Esophagus muscularis mucosa (tissue), 4 donors: ENCODE measurements around the gene NHSL1. TPM values are rescaled to one million over a fixed set of nuclear protein-coding genes. Genes with fewer than 3 reads are reported as not detected.
A peak's percentile ranks its signal among the peaks of the same experiment; 100 is the strongest.

Experiments
- DNase-seq: peaks from one replicate; pipeline ENCODE4 v3.0.0-alpha.2; 2017; ENCODE audit errors: extremely low spot score
- H3K27ac ChIP-seq, 4 donors: fragments of 200-600 bp; sonication (generic); replicated peaks in 1 of 4; 1 replicate in 3 of 4; 2 replicates in 1 of 4; pipeline ENCODE4 v1.5.1; 2016 to 2019; ENCODE audit warnings: mild to moderate bottlenecking in 1 of 4
- H3K27me3 ChIP-seq, 4 donors: fragments of 200-600 bp; sonication (generic); one replicate each; pipeline versions ENCODE4 v1.5.1 to v1.6.0; 2016 to 2019
- H3K36me3 ChIP-seq, 4 donors: fragments of 200-600 bp; sonication (generic); one replicate each; pipeline ENCODE4 v1.5.1; 2016 to 2019
- H3K4me1 ChIP-seq, 4 donors: fragments of 200-600 bp; sonication (generic); one replicate each; pipeline ENCODE4 v1.5.1; 2016 to 2019
- H3K4me3 ChIP-seq, 4 donors: fragments of 200-600 bp; sonication (generic); 1 replicate in 2 of 4; 2 replicates in 2 of 4; pipeline ENCODE4 v1.5.1; 2016 to 2019; ENCODE audit warnings: mild to moderate bottlenecking in 4 of 4, moderate library complexity in 1 of 4
- H3K9me3 ChIP-seq, 4 donors: fragments of 200-600 bp; sonication (generic); 1 replicate in 3 of 4; 2 replicates in 1 of 4; pipeline ENCODE4 v1.5.1; 2016 to 2019
- EP300 ChIP-seq: sonication (generic); formaldehyde crosslinking; IDR thresholded peaks from one replicate; pipeline ENCODE4 v1.6.1; 2017; ENCODE audit warnings: antibody characterized with exemption
- POLR2A ChIP-seq: fragments of 450-650 bp; IDR thresholded peaks from one replicate; pipeline ENCODE4 v1.6.1; 2017; ENCODE audit warnings: antibody characterized with exemption, moderate library complexity, mild to moderate bottlenecking, low read depth
- POLR2AphosphoS5 ChIP-seq, 2 donors: sonication (generic); formaldehyde crosslinking; IDR thresholded peaks; one replicate each; pipeline ENCODE4 v1.6.1; 2017; ENCODE audit warnings: antibody characterized with exemption in 2 of 2
- WGBS: methylation state at CpG from one replicate; pipeline ENCODE4 v1.1.5; 2018; 5-methylcytosine and 5-hydroxymethylcytosine counted together
- intact Hi-C: fragments of 100-400 bp; cut with DNase I; formaldehyde crosslinking; loops from one replicate; pipeline ENCODE4 v1.15.1; 2023
- total RNA-seq, 4 donors: library from RNA; depleted of rRNA; stranded (reverse); fragments of >200 nt; gene quantifications; one replicate each; pipeline versions ENCODE4 v1.1.0 to v1.2.1, GENCODE V29; 2016
- TF ChIP-seq, protein P1 (sequence below), 3 experiments: fragments of 200-600 bp in 2 of 3; fragments of 450-650 bp in 1 of 3; sonication (generic) in 2 of 3; IDR thresholded peaks; one replicate each; pipeline ENCODE4 v1.5.1; 2017 to 2019; ENCODE audit warnings: antibody characterized with exemption in 3 of 3, mild to moderate bottlenecking in 2 of 3, moderate library complexity in 1 of 3

NHSL1 gene
- total RNA-seq, 4 donors from 2014 or later, result 8.6 to 15.6 (median 11.7) TPM

DNA sequence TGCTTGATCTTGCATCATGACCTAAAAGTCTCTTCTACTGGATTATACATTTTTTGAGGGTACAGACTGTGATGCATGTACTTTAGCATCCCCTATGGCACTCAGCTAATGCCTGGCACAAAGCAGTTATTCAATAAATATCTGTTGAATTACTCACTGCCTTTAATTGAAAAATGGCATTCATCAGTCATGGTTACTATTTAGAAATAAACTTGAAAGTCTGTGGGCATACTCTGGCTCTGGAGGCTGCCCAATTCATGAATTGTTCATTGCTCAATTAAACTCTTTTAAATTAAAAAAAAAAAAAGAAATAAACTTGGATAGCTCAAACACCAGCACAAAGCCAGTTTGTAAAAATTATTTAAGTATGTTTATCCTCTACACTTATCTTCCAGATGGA, 55.3 kb downstream of the NHSL1 start:
- Histone ChIP-seq H3K4me1 (no peaks in the 10 kb centered on the region), H3K27ac (no peak overlapping the region), H3K27me3 (no peaks in the 10 kb centered on the region), H3K9me3 (no peaks in the 10 kb centered on the region), H3K36me3 (peaks cover 0 to 5% (median 2%) of the 10 kb centered on the region in 4 donors), H3K4me3 (no peak overlapping the region)
- TF ChIP-seq, protein P1, sequence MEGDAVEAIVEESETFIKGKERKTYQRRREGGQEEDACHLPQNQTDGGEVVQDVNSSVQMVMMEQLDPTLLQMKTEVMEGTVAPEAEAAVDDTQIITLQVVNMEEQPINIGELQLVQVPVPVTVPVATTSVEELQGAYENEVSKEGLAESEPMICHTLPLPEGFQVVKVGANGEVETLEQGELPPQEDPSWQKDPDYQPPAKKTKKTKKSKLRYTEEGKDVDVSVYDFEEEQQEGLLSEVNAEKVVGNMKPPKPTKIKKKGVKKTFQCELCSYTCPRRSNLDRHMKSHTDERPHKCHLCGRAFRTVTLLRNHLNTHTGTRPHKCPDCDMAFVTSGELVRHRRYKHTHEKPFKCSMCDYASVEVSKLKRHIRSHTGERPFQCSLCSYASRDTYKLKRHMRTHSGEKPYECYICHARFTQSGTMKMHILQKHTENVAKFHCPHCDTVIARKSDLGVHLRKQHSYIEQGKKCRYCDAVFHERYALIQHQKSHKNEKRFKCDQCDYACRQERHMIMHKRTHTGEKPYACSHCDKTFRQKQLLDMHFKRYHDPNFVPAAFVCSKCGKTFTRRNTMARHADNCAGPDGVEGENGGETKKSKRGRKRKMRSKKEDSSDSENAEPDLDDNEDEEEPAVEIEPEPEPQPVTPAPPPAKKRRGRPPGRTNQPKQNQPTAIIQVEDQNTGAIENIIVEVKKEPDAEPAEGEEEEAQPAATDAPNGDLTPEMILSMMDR (IDR thresholded peaks at IDR 0.05), result no peak
- TF ChIP-seq EP300 (no peak), POLR2A (no peak), POLR2AphosphoS5 (IDR thresholded peaks at IDR 0.05) (no peak)
- intact Hi-C loops, result no loop called here
- peak; percentile 5 for DNase-seq

DNA sequence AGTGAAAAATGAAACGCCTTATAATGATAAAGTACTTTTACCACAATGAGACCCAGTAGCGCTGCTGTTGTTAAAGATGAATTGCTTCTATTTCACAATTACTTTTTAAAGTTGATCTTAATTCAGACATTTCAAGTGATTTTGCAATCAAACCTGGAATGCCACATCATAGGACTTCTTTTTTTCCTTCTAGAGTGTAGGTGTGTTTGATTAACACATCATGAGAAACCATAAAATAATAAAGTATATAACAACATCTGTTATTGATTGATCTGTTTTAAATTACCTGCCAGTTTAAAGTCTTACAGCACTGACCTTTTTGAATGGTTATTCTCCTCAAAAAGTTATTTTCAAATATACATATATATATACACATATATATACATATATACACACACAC, 56.6 kb downstream of the NHSL1 start:
- intact Hi-C loops, result no loop called here
- whole genome bisulfite sequencing, result 89% methylated on average over 2 of the region's 2 CpGs
- TF ChIP-seq EP300 (no peak), POLR2A (no peak), POLR2AphosphoS5 (IDR thresholded peaks at IDR 0.05) (no peak)
- TF ChIP-seq, protein P1 (IDR thresholded peaks at IDR 0.05), result no peak

DNA sequence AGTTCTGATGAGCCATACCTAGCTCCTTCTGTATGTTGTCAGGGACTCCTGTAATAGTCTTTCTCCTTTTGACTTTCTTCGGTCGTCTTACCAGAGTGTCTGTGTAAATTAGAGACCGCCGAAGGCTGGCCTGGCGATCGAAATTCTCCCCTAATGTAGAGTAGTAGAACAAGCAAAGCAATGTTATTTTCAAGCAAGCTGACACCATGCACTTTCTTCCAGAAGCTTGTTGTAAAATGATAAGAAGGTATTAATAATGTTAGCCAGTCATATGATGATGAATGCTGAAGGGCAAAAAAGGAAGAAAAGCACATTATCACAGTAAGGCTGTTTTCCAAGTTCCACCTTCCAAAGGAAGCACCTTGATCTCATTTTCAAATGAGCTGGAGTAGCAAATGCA, 57.3 kb downstream of the NHSL1 start:
- 97% methylated on average over 6 of the region's 6 CpGs for WGBS
- intact Hi-C loops, result no loop called here
- Histone ChIP-seq H3K9me3 (no peaks in the 10 kb centered on the region), H3K27me3 (no peaks in the 10 kb centered on the region), H3K4me3 (no peak overlapping the region), H3K4me1 (peaks cover 0 to 3% (median 0%) of the 10 kb centered on the region in 4 donors), H3K27ac (no peak overlapping the region), H3K36me3 (peaks cover 0 to 5% (median 2%) of the 10 kb centered on the region in 4 donors)
- no peak for TF ChIP-seq POLR2AphosphoS5 (IDR thresholded peaks at IDR 0.05)
- no peak for TF ChIP-seq POLR2A
- TF ChIP-seq EP300, result no peak
- TF ChIP-seq, protein P1 (IDR thresholded peaks at IDR 0.05), result no peak
- peak; percentile 42 for DNase-seq

More for the DNA sequence above, 56.6 kb downstream of the NHSL1 start:
- no peak for DNase-seq
- Histone ChIP-seq H3K27ac (no peak overlapping the region), H3K4me1 (peaks cover 0 to 2% (median 0%) of the 10 kb centered on the region in 4 donors), H3K9me3 (no peaks in the 10 kb centered on the region), H3K36me3 (peaks cover 0 to 5% (median 2%) of the 10 kb centered on the region in 4 donors), H3K27me3 (no peaks in the 10 kb centered on the region), H3K4me3 (no peak overlapping the region)

DNA sequence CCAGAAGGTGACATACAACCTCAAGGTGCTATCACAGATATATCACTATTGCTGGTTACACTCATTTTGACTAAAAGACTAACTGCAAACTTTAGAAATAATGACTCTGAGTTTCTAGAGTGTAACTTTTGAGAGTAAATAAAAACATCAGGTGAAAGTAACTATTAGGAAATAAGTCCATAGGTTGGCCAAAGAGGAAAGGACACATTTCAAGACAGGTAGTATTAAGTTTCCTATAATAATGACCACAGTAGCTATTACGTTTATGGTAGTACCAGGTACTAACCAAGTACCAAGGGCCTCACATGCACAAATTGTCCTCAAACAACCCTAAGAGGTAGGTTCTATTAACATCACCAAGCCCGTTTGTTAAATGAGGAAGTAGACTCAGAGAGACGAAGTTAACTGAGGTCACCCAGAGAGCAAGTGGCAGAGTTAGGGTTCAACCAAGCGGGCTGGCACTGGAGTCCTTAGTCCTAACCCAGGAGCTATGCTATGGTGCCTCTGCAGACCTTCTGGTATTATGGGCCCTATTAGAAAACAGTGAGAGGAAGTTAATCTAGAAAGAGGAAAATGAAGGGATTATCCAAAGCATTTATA, 58.4 kb downstream of the NHSL1 start:
- DNase-seq, result no peak
- Histone ChIP-seq H3K27me3 (no peaks in the 10 kb centered on the region), H3K4me1 (peaks cover 0 to 3% (median 0%) of the 10 kb centered on the region in 4 donors), H3K36me3 (peaks cover 0 to 3% (median 0%) of the 10 kb centered on the region in 4 donors), H3K9me3 (no peaks in the 10 kb centered on the region), H3K4me3 (no peak overlapping the region), H3K27ac (no peak overlapping the region)
- TF ChIP-seq, protein P1 (IDR thresholded peaks at IDR 0.05), result no peak
- TF ChIP-seq POLR2AphosphoS5 (IDR thresholded peaks at IDR 0.05) (no peak), POLR2A (no peak), EP300 (no peak)
- intact Hi-C loops, result no loop called here
- WGBS, result 74% methylated on average over 4 of the region's 4 CpGs

DNA sequence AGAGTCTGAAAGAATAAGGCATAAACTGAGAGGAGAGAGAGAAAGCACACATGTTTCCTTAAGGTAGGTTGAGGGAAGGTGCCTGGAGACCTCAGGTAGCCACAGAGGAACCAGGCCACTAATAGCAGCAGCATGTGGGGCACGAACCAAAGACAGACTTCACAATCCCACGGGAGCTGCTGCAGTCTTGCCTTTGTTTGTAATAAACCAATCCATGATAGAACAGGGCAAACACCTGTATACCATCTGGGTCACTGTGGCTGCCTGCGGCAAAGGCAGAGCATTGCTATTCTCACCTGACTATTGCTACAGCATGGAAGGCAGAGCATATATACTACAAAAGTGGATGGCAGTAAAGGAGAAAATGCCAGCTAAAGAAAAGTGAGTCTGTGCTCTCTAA, 59.0 kb downstream of the NHSL1 start:
- WGBS, result 68% methylated on average over 3 of the region's 3 CpGs
- Histone ChIP-seq H3K9me3 (no peaks in the 10 kb centered on the region), H3K36me3 (peaks cover 0 to 3% (median 0%) of the 10 kb centered on the region in 4 donors), H3K4me3 (no peak overlapping the region), H3K27me3 (no peaks in the 10 kb centered on the region), H3K4me1 (peaks cover 0 to 3% (median 0%) of the 10 kb centered on the region in 4 donors), H3K27ac (no peak overlapping the region)
- intact Hi-C loops, result no loop called here
- TF ChIP-seq, protein P1 (IDR thresholded peaks at IDR 0.05), result no peak
- TF ChIP-seq EP300 (no peak), POLR2AphosphoS5 (IDR thresholded peaks at IDR 0.05) (no peak), POLR2A (no peak)
- no peak for DNase-seq
